HG02759 (cell line): ENCODE measurements around the gene NEK11.

Source experiments
- ATAC-seq: cut with Tn5 transposase; IDR thresholded peaks from one replicate; pipeline ENCODE4 v1.9.1; 2021; ENCODE audit warnings: mild to moderate bottlenecking, moderate library complexity; ENCODE audit not compliant: unreplicated experiment

The NEK11 gene

DNA sequence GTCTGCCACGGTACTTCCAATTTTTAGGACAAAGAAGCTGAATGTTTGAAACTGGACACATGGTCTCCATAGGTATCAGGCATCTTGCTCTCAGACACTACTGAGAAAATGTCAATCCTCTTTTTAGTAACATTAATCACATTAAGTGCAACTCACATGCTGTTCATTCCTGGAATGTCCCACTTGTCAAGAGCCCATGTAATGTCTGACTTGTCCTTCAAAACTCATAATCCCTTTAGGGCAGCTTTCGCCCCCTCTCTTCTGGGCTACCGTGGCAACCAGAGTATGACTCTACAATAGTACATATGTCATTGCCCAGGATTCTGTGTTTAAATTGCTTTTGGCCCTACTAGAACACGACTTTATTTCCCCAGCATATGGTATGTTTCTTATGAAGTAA is 367.2 kb downstream of the NEK11 start:
- ATAC-seq, result no peak

DNA sequence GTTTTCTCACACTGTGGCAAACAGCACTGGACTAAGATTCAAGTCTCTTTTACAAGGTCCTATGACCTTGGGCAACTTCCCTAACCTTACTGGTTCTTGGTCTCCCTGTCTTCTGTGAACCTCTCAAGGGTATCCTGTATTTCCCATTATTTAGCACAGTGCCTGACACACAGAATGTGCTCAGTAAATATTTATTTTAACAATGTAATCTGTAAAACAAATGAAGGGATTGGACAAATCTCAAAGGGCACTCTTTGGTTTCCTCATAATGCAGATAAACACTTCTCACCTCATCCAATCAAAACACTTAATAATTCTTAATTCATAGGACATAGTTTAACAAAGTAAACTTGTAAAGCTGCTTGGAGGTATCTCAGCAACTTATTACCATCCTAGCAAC is 367.7 kb downstream of the NEK11 start:
- ATAC-seq, result no peak

DNA sequence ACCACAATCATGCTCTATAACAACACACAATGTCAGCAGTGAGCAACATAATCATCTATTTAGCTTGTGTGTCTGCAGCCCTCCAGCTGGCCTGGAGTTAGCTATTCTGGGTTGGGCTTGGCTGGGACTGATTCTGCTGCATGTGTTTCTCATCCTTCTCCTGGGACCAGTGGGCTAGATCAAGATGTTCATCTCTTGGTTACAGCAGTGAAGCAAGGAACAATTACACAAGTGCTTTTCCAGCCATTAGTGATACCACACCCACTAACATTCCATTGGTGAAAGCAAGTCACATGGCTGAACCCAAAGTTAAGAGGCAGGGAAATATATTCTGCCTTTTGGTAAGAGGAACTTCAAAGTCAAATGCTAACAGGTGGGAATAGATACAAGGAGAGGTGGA is 369.5 kb downstream of the NEK11 start:
- no peak for ATAC-seq

DNA sequence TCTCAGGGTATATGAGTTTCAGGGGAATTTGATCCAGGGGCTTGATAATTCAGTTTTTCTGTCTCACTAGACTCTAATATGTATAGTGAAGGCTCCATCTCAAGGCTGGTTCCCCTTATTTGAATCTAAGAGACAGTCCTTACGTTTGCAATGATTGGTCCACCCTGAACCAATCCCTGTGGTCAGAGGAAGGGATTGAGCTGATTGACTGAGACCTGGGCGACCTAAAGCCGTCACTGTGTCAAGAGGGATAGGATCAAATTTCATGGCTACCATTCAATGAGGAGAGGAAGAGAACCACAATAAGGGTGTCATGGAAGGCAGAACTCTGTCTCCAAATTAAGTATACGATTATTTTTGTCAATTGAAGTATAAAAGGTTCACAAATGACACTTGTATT is 371.2 kb downstream of the NEK11 start:
- ATAC-seq, result no peak
